Right hindlimb (tissue), 1 donor: ENCODE measurements around the gene NEDD4L.

ENCODE experiments used
- DNase-seq: peaks from one replicate; pipeline ENCODE4 v3.0.0-alpha.2; 2018

Gene NEDD4L

GRCh38 chr18:58054041-58054781, 10.2 kb downstream of the NEDD4L start:
- DNase-seq: no peak

GRCh38 chr18:58055890-58056558, 12.0 kb downstream of the NEDD4L start:
- no peak for DNase-seq

GRCh38 chr18:58056852-58057251, 12.8 kb downstream of the NEDD4L start:
- no peak for DNase-seq

DNA sequence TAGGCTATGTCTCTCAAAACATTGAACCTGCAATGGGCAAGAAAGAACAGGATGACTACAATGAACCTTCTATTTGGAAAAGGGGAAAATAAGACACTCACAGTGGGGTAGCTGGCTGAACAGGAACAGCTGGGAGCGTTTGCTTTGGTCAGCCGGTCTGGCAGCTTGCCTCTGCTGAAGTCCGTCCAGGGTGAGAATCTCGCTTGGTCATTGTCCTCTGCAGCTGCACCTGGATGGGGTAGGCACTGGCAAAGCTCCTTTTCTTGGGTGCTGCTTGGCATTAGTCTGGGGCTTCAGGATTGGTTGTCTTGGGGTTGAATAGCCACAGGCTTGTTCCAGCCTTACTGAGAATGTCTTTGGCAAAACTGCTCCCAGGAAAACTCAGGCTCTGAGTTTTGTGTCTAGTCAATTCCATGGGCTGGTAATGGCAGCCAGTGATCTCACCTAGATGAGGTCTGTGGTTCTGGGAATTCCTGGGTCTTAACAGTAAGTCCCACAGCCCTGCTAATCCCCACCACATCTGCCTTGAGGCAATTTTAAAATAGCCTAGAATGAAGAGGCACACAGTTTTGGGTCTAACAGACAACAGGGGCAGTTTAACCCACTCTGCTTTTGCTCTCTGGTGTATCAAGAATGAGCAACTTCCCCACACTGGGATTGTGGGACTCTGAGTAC, 13.4 kb downstream of the NEDD4L start:
- no peak for DNase-seq

- no peak for DNase-seq
Observed at GRCh38 chr18:58058720-58059119, 14.7 kb downstream of the NEDD4L start.

DNA sequence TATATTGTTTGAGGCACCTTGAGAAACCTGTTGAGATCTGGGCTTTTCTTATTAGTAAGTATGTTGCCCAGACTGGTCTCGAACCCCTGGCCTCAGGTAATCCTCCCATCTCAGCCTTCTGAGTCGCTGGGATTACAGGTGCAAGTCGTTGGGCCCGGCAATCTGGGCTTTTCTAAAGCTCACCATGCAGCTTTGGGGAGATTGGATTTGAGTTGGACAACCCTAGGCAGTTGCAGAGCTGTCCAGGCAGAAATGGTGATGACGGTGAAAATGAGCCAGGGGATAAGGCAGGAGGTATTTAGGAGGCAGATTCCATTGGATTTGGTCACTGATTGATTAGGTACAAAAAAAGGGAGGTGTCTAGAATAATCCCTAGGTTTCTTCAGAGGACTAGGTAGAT, 16.2 kb downstream of the NEDD4L start:
- DNase-seq: no peak

GRCh38 chr18:58061349-58061748, 17.3 kb downstream of the NEDD4L start:
- DNase-seq: no peak

DNA sequence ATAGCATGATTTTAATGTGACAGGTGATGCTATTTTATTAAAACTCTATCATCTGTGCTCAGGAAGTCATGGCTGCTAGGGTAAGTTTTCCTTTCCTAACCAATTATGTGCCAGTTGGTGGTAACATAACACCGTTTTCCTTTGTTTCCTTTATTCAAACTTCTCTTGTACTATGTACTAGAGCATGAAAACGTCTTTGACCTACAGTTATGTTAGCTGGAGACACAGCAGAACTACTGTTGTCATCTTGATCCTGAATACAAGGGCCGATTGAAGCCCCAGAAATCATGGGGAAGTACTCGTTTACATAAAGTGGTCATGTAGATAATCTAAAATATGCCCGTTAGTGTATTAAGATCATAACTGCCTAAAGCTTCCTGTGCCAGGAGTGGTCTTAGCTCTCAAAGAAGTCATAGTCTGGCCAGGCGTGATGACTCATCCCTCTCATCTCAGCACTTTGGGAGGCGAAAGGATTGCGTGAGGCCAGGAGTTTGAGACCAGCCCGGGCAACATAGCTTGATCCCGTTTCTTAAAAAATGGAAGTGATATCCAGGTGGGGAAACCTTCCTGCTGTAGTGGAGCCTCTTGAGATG, 20.5 kb downstream of the NEDD4L start:
- no peak for DNase-seq

- no peak for DNase-seq
Observed at GRCh38 chr18:58065956-58066355, 21.9 kb downstream of the NEDD4L start.

GRCh38 chr18:58067601-58068000, 23.6 kb downstream of the NEDD4L start:
- DNase-seq: no peak

GRCh38 chr18:58069099-58069498, 25.1 kb downstream of the NEDD4L start:
- no peak for DNase-seq

DNA sequence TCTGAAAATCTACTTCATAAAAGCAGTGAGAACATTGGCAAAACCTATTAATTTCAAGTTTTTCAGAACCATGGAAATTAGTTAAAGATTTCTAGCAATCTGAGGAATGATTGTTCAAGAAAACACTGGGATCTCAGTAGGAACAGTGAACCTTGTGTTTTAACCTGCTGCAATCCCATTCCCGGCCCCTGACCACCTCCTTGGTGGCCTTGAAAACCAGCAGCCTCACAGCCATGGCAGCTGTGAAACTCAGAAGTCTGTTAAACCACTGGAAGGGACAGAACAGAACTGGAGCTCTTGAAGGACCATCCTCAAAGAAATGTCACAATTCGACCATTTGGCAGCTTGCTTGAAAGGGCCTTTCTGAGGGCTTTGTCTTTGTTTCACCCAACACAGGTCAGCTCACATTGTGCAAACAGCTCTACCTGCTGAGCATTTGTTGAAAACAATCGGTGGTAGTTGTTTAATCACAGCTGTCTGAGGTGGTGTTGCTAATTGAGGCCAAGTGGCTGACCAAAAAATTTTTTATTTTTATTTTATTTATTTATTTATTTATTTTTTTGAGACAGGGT, 25.8 kb downstream of the NEDD4L start:
- DNase-seq: no peak

- DNase-seq: no peak
Observed at GRCh38 chr18:58076052-58076451, 32.0 kb downstream of the NEDD4L start.

- no peak for DNase-seq
Observed at GRCh38 chr18:58077329-58077728, 33.3 kb downstream of the NEDD4L start.

- DNase-seq: no peak
Observed at GRCh38 chr18:58078889-58079573, 35.0 kb downstream of the NEDD4L start.

GRCh38 chr18:58080451-58080850, 36.4 kb downstream of the NEDD4L start:
- no peak for DNase-seq

DNA sequence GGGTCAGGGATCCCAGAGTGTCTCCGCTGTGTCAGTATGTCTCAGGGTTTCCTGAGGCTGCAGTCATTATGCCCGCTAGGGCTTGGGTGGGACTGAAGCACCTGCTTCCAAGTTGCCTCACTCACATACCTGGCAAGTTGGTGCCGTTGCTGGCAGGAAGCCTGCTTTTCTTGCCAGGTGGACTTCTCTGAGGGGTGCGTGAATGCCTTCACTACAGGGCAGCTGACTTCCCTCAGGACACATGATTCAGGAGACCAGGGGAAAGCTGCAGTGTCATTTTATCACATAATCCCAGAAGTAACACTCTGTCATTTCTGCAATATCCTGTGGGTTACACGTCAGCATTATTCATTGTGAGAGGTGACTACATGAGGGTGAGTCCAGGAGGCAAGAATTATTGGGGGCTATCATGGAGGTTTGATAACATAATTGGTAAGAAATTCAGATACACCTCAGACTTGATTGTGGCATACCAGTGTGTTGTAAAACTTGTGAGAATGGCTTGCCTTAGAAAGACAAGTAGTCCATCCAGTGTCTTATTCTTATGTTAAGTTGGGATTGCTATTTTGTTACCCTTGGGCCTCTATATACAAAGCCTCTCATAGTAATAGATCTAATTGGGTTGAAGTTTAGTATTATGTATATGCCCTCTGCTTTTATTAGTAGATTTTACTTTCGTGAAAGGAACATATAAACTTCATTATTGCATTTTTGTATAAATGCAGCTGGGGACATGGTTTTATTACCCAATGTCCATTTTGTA, 44.1 kb downstream of the NEDD4L start:
- DNase-seq: no peak

DNA sequence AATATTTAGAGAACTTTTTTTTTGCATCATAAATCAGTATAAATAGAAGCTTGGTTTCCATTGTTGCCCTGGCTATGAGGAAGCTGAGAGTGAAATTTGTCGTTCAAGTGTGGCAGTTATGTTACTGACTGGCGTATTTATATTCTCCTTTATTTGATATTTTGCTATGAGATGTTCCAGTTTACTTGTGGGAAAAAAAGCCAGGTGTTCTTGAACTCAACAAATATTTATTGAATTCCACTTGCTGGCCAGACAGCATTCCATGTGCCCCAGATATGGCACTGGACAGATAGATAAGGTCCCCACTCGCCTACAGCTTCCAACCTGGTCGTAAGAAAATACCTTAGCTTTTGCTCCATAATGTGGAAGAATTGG, 44.7 kb downstream of the NEDD4L start:
- DNase-seq: no peak

DNA sequence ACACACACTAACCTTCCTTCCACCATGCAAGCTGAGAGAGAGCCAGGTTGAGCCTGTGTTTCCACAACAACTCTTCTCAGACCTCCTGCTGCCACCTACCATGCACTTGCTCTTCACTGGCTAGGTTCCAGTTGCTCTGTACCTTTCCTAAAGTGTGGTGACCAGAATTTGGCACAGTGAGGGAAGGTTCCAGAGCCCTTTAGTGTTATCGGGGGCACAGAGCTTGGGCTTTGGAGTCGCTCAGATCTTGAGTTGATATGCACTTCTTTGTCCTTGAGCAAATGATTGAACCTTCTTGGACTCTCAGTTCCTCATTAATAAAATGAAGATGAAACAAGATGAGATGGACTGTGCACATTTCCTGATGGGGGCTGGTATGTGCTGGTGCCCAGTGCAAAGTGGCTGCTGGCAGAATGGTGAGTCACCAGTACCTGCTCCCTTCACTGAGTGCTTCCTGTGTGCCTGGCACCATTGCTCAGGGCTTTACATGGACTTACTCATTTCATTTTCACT, 47.1 kb downstream of the NEDD4L start:
- DNase-seq: no peak

DNA sequence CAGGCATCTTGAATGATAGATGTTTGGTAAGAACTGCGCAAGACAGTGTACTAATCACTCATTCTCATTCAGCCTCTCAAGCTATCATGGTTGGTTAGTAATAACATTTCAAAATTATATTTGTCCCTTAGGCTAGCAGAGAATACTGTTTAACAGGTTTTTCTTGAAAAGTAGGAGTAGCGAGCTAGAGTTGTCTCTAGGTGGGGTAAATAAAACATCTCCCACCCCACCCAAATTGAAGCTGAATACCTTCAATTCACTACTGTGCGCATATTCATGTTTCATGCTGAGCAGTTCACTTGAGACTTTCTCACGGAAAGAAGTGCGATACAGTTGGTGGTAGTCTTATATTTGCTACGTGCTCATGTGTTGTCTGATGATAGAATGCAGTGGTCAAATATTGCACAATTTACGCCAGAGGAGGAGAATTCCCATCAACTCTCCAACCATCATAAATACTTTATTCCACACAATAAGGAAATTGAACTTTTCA, 49.3 kb downstream of the NEDD4L start:
- DNase-seq: no peak

- DNase-seq: no peak
Observed at GRCh38 chr18:58095222-58095621, 51.2 kb downstream of the NEDD4L start.

GRCh38 chr18:58095655-58096054, 51.6 kb downstream of the NEDD4L start:
- DNase-seq: no peak
